Ovary (tissue), 9 donors: ENCODE measurements around the gene CEP97. TPM values are rescaled to one million over a fixed set of nuclear protein-coding genes. Genes with fewer than 3 reads are reported as not detected.
"Not testable (repeated sequence)": the region's sequence is repeated elsewhere in the genome, so short reads cannot be mapped to it uniquely, and the experiment has no call there.

ENCODE experiments used
- DNase-seq, 5 donors: peaks; one replicate each; pipeline ENCODE4 v3.0.0-alpha.2; 2019 to 2020
- H3K27ac ChIP-seq, 2 donors: fragments of 200-600 bp; one replicate each; pipeline versions ENCODE4 v1.5.1 to v1.8.0; 2019 to 2022
- H3K27me3 ChIP-seq: fragments of 200-600 bp; one replicate; pipeline ENCODE4 v1.8.0; 2022
- H3K36me3 ChIP-seq: fragments of 200-600 bp; sonication (generic); one replicate; pipeline ENCODE4 v1.5.1; 2019
- H3K4me1 ChIP-seq: one replicate; pipeline ENCODE4 v1.8.1; 2013; ENCODE audit warnings: mild to moderate bottlenecking, moderate library complexity; ENCODE audit not compliant: insufficient read depth
- H3K4me3 ChIP-seq: fragments of 200-600 bp; sonication (generic); one replicate; pipeline ENCODE4 v1.5.1; 2017
- H3K9me3 ChIP-seq, 2 donors: fragments of 200-600 bp in 1 of 2; sonication (generic) in 1 of 2; one replicate each; pipeline versions ENCODE4 v1.5.1 to v1.8.1; 2013 to 2019; ENCODE audit warnings: mild to moderate bottlenecking in 1 of 2, moderate library complexity in 1 of 2
- EP300 ChIP-seq: sonication (generic); formaldehyde crosslinking; IDR thresholded peaks from one replicate; pipeline ENCODE4 v1.6.1; 2017; ENCODE audit warnings: antibody characterized with exemption
- POLR2A ChIP-seq: fragments of 450-650 bp; IDR thresholded peaks from one replicate; pipeline ENCODE4 v1.6.1; 2017; ENCODE audit warnings: antibody characterized with exemption, mild to moderate bottlenecking, moderate library complexity
- WGBS, 3 donors: extraction: QIAGEN DNeasy Blood & Tissue Kit in 1 of 3; methylation state at CpG; one replicate each; pipeline versions ENCODE4 v1.1.5 to v1.1.7; 2013 to 2017; 5-methylcytosine and 5-hydroxymethylcytosine counted together
- intact Hi-C, 4 donors: fragments of 100-400 bp; cut with DNase I; formaldehyde crosslinking; loops; one replicate each; pipeline versions ENCODE4 v1.11.0 to v1.15.1; 2022 to 2023
- polyA plus RNA-seq, 2 donors: library from polyadenylated mRNA; stranded (reverse); fragments of 200-250 nt in 1 of 2; fragments of 350-450 nt in 1 of 2; fragmentation: Illumina TruSeq in 1 of 2; extraction: RNeasy Lipid Tissue Mini Kit (QIAGEN cat#74804) in 1 of 2; gene quantifications; one replicate each; pipeline ENCODE4 v1.2.3, GENCODE V29; 2013 to 2014
- total RNA-seq, 7 donors: library from RNA; depleted of rRNA in 2 of 7; stranded (reverse); fragments of >200 nt in 2 of 7; fragmentation: NEBNext Ultra II Directional in 3 of 7; extraction: Animal tissue kit (Norgen Biotek cat#: 25700) in 3 of 7; gene quantifications; one replicate each; pipeline versions ENCODE4 v1.1.0 to v1.2.4, GENCODE V29; 2016 to 2023
- TF ChIP-seq, protein P1 (sequence below), 3 donors: fragments of 450-650 bp in 2 of 3; fragments of 200-600 bp in 1 of 3; IDR thresholded peaks; one replicate each; pipeline versions ENCODE4 v1.5.1 to v1.8.0; 2016 to 2022; ENCODE audit warnings: antibody characterized with exemption in 3 of 3, mild to moderate bottlenecking in 1 of 3
- donor health status: DM: no; HTN: no; CAD: no; lungs with moderate emphysema.
- donor health status: DM: no; HTN: no; CAD: no.
- donor health status: Bipolar disorder and iron deficiency.
- donor health status: DM: yes; HTN: yes; CAD: no.
- donor health status: DM: no; HTN: no; CAD: no.
- donor health status: DM: yes; HTN: yes; CAD: no.

Gene CEP97
- total and polyA plus RNA-seq, 9 donors = 2.4 to 11.1 (median 7.8) TPM

DNA sequence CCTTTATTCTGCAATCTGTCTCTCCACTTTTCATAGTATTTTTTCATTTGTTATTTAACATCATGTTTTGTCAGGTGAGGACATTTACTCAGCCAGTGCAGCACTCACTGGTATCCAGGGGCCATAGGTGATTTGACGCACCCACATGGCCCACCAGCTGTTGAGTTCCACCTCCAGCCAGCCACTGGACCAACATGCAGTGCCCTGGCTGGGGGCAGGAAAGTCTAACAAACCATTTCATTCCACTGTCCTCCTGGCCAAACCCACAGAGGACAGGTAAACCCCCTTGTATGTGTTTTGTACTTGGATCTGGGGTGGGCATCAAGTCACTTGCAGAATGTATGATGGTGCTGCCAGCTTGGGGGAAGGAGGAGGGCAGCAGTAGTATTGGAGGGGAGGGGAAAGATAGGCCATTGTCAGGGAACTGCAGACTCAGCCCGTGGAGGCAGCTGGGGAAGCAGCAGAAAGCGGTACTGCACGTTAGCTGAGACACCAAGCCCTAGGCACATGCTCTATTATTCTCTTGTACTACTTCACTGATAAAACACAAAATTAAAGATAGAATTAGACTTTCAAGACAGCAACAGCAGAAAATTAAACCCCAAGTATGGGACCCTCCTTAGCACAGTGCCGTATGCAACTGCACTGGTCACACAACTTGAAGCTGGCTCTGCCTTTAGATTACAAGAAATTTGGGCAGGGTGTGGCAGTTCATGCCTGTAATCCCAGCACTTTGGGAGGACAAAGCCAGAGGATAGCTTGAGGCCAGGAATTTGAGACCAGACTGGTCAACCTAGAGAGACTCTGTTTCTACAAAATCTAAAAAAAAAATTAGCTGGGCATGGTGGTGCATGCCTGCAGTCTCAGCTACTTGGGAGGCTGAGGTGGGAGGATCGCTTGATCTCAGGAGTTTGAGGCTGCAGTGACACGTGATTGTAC is 22.4 kb upstream of the CEP97 start:
- no peak for DNase-seq
- no peaks in the 10 kb centered on the region for H3K4me1 ChIP-seq
- no peak for TF ChIP-seq EP300
- TF ChIP-seq, protein P1, sequence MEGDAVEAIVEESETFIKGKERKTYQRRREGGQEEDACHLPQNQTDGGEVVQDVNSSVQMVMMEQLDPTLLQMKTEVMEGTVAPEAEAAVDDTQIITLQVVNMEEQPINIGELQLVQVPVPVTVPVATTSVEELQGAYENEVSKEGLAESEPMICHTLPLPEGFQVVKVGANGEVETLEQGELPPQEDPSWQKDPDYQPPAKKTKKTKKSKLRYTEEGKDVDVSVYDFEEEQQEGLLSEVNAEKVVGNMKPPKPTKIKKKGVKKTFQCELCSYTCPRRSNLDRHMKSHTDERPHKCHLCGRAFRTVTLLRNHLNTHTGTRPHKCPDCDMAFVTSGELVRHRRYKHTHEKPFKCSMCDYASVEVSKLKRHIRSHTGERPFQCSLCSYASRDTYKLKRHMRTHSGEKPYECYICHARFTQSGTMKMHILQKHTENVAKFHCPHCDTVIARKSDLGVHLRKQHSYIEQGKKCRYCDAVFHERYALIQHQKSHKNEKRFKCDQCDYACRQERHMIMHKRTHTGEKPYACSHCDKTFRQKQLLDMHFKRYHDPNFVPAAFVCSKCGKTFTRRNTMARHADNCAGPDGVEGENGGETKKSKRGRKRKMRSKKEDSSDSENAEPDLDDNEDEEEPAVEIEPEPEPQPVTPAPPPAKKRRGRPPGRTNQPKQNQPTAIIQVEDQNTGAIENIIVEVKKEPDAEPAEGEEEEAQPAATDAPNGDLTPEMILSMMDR (IDR thresholded peaks at IDR 0.05) = no peak
- TF ChIP-seq POLR2A = no peak
- H3K36me3 ChIP-seq = no peaks in the 10 kb centered on the region
- H3K27ac ChIP-seq = no peak overlapping the region
- no peaks in the 10 kb centered on the region for H3K27me3 ChIP-seq
- no peak overlapping the region for H3K4me3 ChIP-seq
- H3K9me3 ChIP-seq = no peaks in the 10 kb centered on the region
- 75 to 80% (median 75%) methylated on average over 7 of the region's 7 CpGs for WGBS, 3 donors
- intact Hi-C loops = no loop called here

DNA sequence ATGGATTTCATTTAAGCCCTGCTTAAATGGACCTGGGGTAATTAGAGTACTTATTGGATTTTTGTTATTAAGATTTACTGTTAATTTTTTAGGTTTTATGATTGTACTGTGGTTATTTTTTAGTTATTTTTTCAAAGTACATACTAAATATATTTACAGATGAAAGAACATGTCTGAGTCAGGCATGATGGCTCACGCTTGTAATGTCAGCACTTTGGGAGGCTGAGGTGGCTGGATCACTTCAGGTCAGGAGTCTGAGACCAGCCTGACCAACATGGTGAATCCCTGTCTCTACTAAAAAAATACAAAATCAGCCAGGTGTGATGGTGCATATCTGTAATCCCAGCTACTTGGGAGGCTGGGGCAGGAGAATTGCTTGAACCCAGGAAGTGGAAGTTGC is 21.7 kb upstream of the CEP97 start:
- H3K4me3 ChIP-seq = no peak overlapping the region
- H3K27ac ChIP-seq = no peak overlapping the region
- DNase-seq = no peak
- WGBS, 3 donors = 90 to 97% (median 94%) methylated on average over 1 of the region's 1 CpG
- intact Hi-C loops = no loop called here
- no peaks in the 10 kb centered on the region for H3K36me3 ChIP-seq
- H3K27me3 ChIP-seq = no peaks in the 10 kb centered on the region
- H3K4me1 ChIP-seq = no peaks in the 10 kb centered on the region
- TF ChIP-seq EP300 = no peak
- no peak for TF ChIP-seq POLR2A
- TF ChIP-seq, protein P1 (IDR thresholded peaks at IDR 0.05) = no peak
- no peaks in the 10 kb centered on the region for H3K9me3 ChIP-seq

DNA sequence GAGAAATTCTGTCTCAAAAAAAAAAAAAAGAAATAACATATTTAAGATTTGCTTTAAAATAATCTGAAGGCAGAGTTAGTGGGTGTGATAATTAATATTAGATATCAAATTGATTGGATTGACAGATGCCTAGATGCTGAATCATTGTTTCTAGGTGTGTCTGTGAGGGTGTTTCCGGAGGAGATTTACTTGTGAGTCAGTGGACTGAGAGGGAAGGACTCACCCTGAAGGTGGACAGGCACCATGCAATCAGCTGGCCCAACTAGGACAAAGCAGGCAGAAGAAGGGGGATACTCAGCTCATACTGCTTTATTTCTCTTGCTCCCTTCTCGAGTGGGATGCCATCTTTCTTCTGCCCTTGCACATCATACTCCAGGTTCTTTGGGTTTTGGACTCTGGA is 21.2 kb upstream of the CEP97 start:
- Histone ChIP-seq H3K4me1 (no peaks in the 10 kb centered on the region), H3K27ac (no peak overlapping the region), H3K36me3 (no peaks in the 10 kb centered on the region), H3K9me3 (no peaks in the 10 kb centered on the region), H3K4me3 (no peak overlapping the region), H3K27me3 (no peaks in the 10 kb centered on the region)
- no peak for DNase-seq
- intact Hi-C loops = no loop called here
- TF ChIP-seq EP300 = no peak
- TF ChIP-seq POLR2A = no peak
- TF ChIP-seq, protein P1 (IDR thresholded peaks at IDR 0.05) = no peak
- 75 to 78% (median 77%) methylated on average over 2 of the region's 2 CpGs for WGBS, 3 donors

DNA sequence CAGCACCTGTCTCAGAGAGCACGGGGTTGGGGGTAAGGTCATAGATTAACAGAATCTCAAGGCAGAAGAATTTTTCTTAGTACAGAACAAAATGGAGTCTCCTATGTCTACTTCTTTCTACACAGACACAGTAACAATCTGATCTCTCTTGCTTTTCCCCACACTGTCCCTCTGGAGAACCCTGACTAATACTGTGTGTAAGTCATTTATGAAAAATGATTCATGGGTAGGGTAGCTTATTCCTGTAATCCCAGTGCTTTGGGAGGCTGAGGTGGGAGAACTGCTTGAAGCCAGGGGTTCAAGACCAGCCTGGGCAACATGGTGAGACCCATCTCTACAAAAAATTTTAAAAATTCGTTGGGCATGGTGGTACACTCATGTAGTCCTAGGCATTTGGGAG is 19.8 kb upstream of the CEP97 start:
- 45 to 68% (median 59%) methylated on average over 2 of the region's 2 CpGs for WGBS, 3 donors
- H3K27ac ChIP-seq, DNase-seq, H3K27me3 ChIP-seq, H3K4me1 ChIP-seq, intact Hi-C loops, H3K9me3 ChIP-seq, H3K36me3 ChIP-seq, H3K4me3 ChIP-seq: not testable (repeated sequence)

DNA sequence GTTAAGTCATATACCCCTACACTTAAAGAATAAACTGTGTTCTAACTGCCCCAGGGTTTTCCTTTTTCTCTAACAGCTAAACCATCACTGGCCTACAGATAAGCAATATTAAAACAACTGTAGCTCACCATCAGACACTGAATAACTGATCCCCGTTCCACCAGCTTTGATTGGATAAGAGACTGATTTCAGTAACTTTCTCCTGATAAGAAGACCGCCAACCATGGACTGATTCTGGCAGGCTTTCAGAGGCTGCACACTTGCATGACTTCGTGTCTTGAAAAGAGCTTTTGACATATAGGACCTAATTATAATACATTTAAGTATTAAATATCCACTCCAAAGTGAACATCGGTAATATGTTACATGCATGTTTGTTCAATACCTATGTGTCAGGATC is 15.3 kb upstream of the CEP97 start:
- intact Hi-C loops = no loop called here
- no peaks in the 10 kb centered on the region for H3K36me3 ChIP-seq
- WGBS, 3 donors = 26 to 39% (median 35%) methylated on average over 4 of the region's 4 CpGs
- no peak for DNase-seq
- no peak for TF ChIP-seq POLR2A
- TF ChIP-seq, protein P1 (IDR thresholded peaks at IDR 0.05) = no peak
- TF ChIP-seq EP300 = no peak
- H3K4me3 ChIP-seq = no peak overlapping the region
- H3K27ac ChIP-seq = no peak overlapping the region
- H3K27me3 ChIP-seq = no peaks in the 10 kb centered on the region
- H3K9me3 ChIP-seq = no peaks in the 10 kb centered on the region
- H3K4me1 ChIP-seq = no peaks in the 10 kb centered on the region
